HCT116 (cell line): ENCODE measurements around the gene PXMP2.

Experiments
- JUND ChIP-seq: IDR thresholded peaks from 2 replicates; pipeline ENCODE4 v1.6.1; 2012
- POLR2A ChIP-seq: IDR thresholded peaks from 2 replicates; pipeline ENCODE4 v1.7.0; 2011; ENCODE audit warnings: borderline replicate concordance; ENCODE audit not compliant: insufficient read depth, insufficient read length; ENCODE audit errors: extremely low read depth
- TF ChIP-seq, protein P1 (sequence below): IDR thresholded peaks from 2 replicates; pipeline ENCODE4 v1.6.1; 2012

DNA sequence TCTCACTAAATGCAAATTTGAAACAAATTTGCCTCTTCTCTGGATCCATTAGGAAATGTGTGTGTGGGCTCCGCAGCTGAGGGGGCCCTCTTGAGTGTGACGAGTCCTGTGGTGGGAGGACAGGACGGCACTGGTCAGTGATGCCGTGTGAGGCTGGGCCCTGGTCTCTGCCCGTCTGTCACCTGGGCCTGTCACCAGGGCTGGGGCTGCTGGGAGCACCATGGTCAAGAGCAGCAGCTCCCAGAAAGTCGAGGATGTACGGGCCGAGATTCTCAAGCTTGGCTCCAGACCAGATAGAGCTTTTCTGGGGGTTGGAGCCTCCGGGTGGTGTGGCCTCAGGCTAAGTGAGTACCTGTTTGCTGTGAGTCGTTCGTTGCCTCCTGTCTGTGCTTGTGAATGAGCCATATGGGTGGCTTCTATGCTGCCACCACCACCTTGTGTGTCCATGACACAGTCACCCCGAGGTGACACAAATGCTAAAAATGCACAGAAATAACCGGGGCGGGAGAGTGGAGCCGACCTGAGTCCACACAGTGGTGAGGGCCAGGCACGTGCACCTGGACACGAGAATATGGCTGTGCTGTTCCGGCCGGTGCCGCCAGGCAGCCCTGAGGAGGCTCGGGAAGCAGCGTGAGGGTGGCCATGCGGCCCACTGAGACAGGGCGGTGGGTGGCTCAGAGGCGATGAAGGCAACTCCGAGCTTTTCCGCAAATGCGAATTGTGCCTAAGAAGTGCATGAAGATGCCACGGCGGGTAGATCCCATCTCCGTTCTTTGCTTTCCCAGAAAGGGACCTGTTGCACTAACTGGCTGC, 32.0 kb downstream of the PXMP2 start:
- no peak for TF ChIP-seq JUND
- TF ChIP-seq POLR2A: no peak
- TF ChIP-seq, protein P1, sequence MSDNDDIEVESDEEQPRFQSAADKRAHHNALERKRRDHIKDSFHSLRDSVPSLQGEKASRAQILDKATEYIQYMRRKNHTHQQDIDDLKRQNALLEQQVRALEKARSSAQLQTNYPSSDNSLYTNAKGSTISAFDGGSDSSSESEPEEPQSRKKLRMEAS: no peak
